Loucy (cell line): ENCODE data around the gene PAM.
"Not testable (repeated sequence)": the region's sequence is repeated elsewhere in the genome, so short reads cannot be mapped to it uniquely, and the experiment has no call there.

Experiments used
- CTCF ChIP-seq: fragments of 200-600 bp; sonication (generic); conservative IDR thresholded peaks from 2 replicates; pipeline ENCODE4 v1.5.1; 2014; ENCODE audit warnings: mild to moderate bottlenecking, antibody characterized with exemption, low read length
- EZH2phosphoT487 ChIP-seq: fragments of 200-600 bp; IDR thresholded peaks from 2 replicates; pipeline ENCODE4 v1.6.1; 2018; ENCODE audit warnings: antibody characterized with exemption, mild to moderate bottlenecking, moderate library complexity, borderline replicate concordance

GRCh38 chr5:102775756-102776155 lies 20.7 kb downstream of the PAM start:
- TF ChIP-seq CTCF, EZH2phosphoT487: not testable (repeated sequence)
